Muscle of back (tissue), 11 donors: ENCODE results near the gene TBCCD1. TPM values are rescaled to one million over a fixed set of nuclear protein-coding genes. Genes with fewer than 3 reads are reported as not detected.
"Not testable (repeated sequence)": the region's sequence is repeated elsewhere in the genome, so short reads cannot be mapped to it uniquely, and the experiment has no call there.

Experiments used
- DNase-seq, 3 donors: peaks; one replicate each; pipeline versions ENCODE4 v3.0.0 to v3.0.0-alpha.2; 2013
- polyA plus RNA-seq, 10 donors: library from polyadenylated mRNA; unstranded; fragments of 120-200 nt; gene quantifications; one replicate each; pipeline ENCODE4 v1.2.1, GENCODE V29; 2013; ENCODE audit not compliant: insufficient read length in 10 of 10

TBCCD1 gene
- polyA plus RNA-seq, 10 donors: 9.9 to 15.5 (median 12.8) TPM

- DNase-seq: no peak
Observed at GRCh38 chr3:186564586-186564985, 2.6 kb downstream of the TBCCD1 start.

GRCh38 chr3:186552408-186553031 lies 14.6 kb downstream of the TBCCD1 start:
- no peak for DNase-seq

GRCh38 chr3:186551387-186551786 lies 15.8 kb downstream of the TBCCD1 start:
- DNase-seq: no peak

- no peak for DNase-seq
Observed at GRCh38 chr3:186549497-186549896, 17.6 kb downstream of the TBCCD1 start.

- DNase-seq: no peak
Observed at GRCh38 chr3:186544281-186544680, 22.9 kb downstream of the TBCCD1 start, which contains the start of gene CRYGS. Gene CRYGS (minus strand): TSS chr3:186544380. CDS start chr3:186544326, 54 bp downstream.

- no peak for DNase-seq
Observed at GRCh38 chr3:186540835-186541226, 26.3 kb downstream of the TBCCD1 start.

GRCh38 chr3:186540221-186540834 lies 26.8 kb downstream of the TBCCD1 start:
- DNase-seq: peak; percentile 60 to 75 (median 72)

- no peak for DNase-seq
Observed at GRCh38 chr3:186538779-186539178, 28.4 kb downstream of the TBCCD1 start.

GRCh38 chr3:186536883-186537844 lies 30.0 kb downstream of the TBCCD1 start:
- DNase-seq: no peak

GRCh38 chr3:186534113-186534669 lies 32.9 kb downstream of the TBCCD1 start:
- peak in 1 of 3 donors; percentile 30 for DNase-seq

- DNase-seq: no peak
Observed at GRCh38 chr3:186532598-186533072, 34.5 kb downstream of the TBCCD1 start.

GRCh38 chr3:186531694-186532093 lies 35.4 kb downstream of the TBCCD1 start:
- DNase-seq: not testable (repeated sequence)

- no peak for DNase-seq
Observed at GRCh38 chr3:186530415-186530814, 36.7 kb downstream of the TBCCD1 start.

- peak in 1 of 3 donors; percentile 27 for DNase-seq
Observed at GRCh38 chr3:186529201-186529999, 37.7 kb downstream of the TBCCD1 start.

- DNase-seq: peak in 1 of 3 donors; percentile 31
Observed at GRCh38 chr3:186526256-186526606, 40.9 kb downstream of the TBCCD1 start.

GRCh38 chr3:186525369-186526255 lies 41.5 kb downstream of the TBCCD1 start:
- DNase-seq: no peak

GRCh38 chr3:186524616-186525015 lies 42.5 kb downstream of the TBCCD1 start:
- no peak for DNase-seq

- DNase-seq: no peak
Observed at GRCh38 chr3:186523434-186523833, 43.7 kb downstream of the TBCCD1 start.

GRCh38 chr3:186523022-186523421 lies 44.1 kb downstream of the TBCCD1 start:
- DNase-seq: no peak
